CD14-positive monocyte (primary cell): ENCODE data around the gene BSPRY. TPM values are rescaled to one million over a fixed set of nuclear protein-coding genes. Genes with fewer than 3 reads are reported as not detected.

Experiments used
- DNase-seq, 3 donors: peaks; one replicate each; pipeline ENCODE4 v3.0.0-alpha.2; 2011 to 2022
- H2AFZ ChIP-seq: 2 replicates; pipeline ENCODE4 v1.6.0; 2012; ENCODE audit warnings: mild to moderate bottlenecking, low read depth, low read length, inconsistent platforms; ENCODE audit not compliant: insufficient read depth, poor library complexity, severe bottlenecking
- H3K27ac ChIP-seq, 2 donors: 1 replicate in 1 of 2; 2 replicates in 1 of 2; pipeline ENCODE4 v1.5.1; 2012 to 2013; ENCODE audit warnings: low read length in 2 of 2, control low read depth in 1 of 2, inconsistent platforms in 1 of 2, low read depth in 1 of 2, mild to moderate bottlenecking in 1 of 2
- H3K27me3 ChIP-seq, 2 donors: one replicate each; pipeline versions ENCODE4 v1.6.0 to v1.6.1; 2011 to 2013; ENCODE audit warnings: low read length in 2 of 2; ENCODE audit not compliant: control insufficient read depth in 2 of 2, insufficient read depth in 2 of 2
- H3K36me3 ChIP-seq, 2 donors: replicated peaks in 1 of 2; 1 replicate in 1 of 2; 2 replicates in 1 of 2; pipeline versions ENCODE4 v1.5.1 to v1.6.1; 2012 to 2013; ENCODE audit warnings: low read length in 2 of 2, control low read depth in 1 of 2, inconsistent platforms in 1 of 2, mild to moderate bottlenecking in 1 of 2; ENCODE audit not compliant: insufficient read depth in 2 of 2, control insufficient read depth in 1 of 2
- H3K4me1 ChIP-seq, 2 donors: 1 replicate in 1 of 2; 2 replicates in 1 of 2; pipeline versions ENCODE4 v1.5.1 to v1.6.1; 2012 to 2013; ENCODE audit warnings: low read length in 2 of 2, control low read depth in 1 of 2, inconsistent platforms in 1 of 2, mild to moderate bottlenecking in 1 of 2, moderate library complexity in 1 of 2; ENCODE audit not compliant: insufficient read depth in 2 of 2, control insufficient read depth in 1 of 2
- H3K4me2 ChIP-seq: replicated peaks from 2 replicates; pipeline ENCODE3; 2012; ENCODE audit warnings: low read length, moderate library complexity, mild to moderate bottlenecking; ENCODE audit not compliant: poor library complexity, severe bottlenecking; ENCODE audit errors: extremely low read depth
- H3K4me3 ChIP-seq, 3 experiments: fragments of 200-600 bp in 1 of 3; sonication (generic) in 1 of 3; replicated peaks in 1 of 3; 1 replicate in 2 of 3; 2 replicates in 1 of 3; pipeline ENCODE4 v1.5.1; 2011 to 2013; ENCODE audit warnings: low read length in 3 of 3, mild to moderate bottlenecking in 3 of 3, control low read depth in 2 of 3, low read depth in 2 of 3, inconsistent platforms in 1 of 3, moderate library complexity in 1 of 3
- H3K79me2 ChIP-seq: 2 replicates; pipeline ENCODE4 v1.6.0; 2012; ENCODE audit warnings: mild to moderate bottlenecking, control low read depth, inconsistent platforms, low read length, moderate library complexity; ENCODE audit not compliant: insufficient read depth
- H3K9ac ChIP-seq: 2 replicates; pipeline ENCODE4 v1.6.0; 2017; ENCODE audit warnings: low read length, mild to moderate bottlenecking; ENCODE audit not compliant: insufficient read depth, poor library complexity, severe bottlenecking
- H3K9me3 ChIP-seq, 2 donors: replicated peaks in 1 of 2; 1 replicate in 1 of 2; 2 replicates in 1 of 2; pipeline versions ENCODE4 v1.5.1 to v1.6.1; 2012 to 2013; ENCODE audit warnings: low read length in 2 of 2, control low read depth in 1 of 2; ENCODE audit not compliant: control insufficient read depth in 1 of 2, insufficient read depth in 1 of 2
- H4K20me1 ChIP-seq: 2 replicates; pipeline ENCODE4 v1.6.0; 2012; ENCODE audit warnings: mild to moderate bottlenecking, low read length, control low read depth, moderate library complexity; ENCODE audit not compliant: insufficient read depth
- H3K27ac Mint-ChIP-seq, 7 donors: one replicate each; pipeline ENCODE4 v1.8.0; 2020; ENCODE audit warnings: mild to moderate bottlenecking in 7 of 7, mixed read lengths in 7 of 7, moderate library complexity in 6 of 7, inconsistent platforms in 2 of 7
- H3K27me3 Mint-ChIP-seq, 3 donors: one replicate each; pipeline ENCODE4 v1.8.0; 2021 to 2022; ENCODE audit warnings: low read depth in 3 of 3, mild to moderate bottlenecking in 3 of 3, mixed read lengths in 3 of 3, moderate library complexity in 3 of 3, inconsistent platforms in 1 of 3
- H3K36me3 Mint-ChIP-seq, 2 donors: one replicate each; pipeline ENCODE4 v1.8.0; 2020; ENCODE audit warnings: mixed read lengths in 2 of 2, inconsistent platforms in 1 of 2, mild to moderate bottlenecking in 1 of 2
- H3K4me1 Mint-ChIP-seq: one replicate; pipeline ENCODE4 v1.8.0; 2020; ENCODE audit warnings: mild to moderate bottlenecking, mixed read lengths
- H3K4me3 Mint-ChIP-seq, 2 donors: one replicate each; pipeline ENCODE4 v1.8.0; 2020; ENCODE audit warnings: mild to moderate bottlenecking in 2 of 2, mixed read lengths in 2 of 2, moderate library complexity in 1 of 2
- H3K9me3 Mint-ChIP-seq, 7 donors: one replicate each; pipeline ENCODE4 v1.8.0; 2020 to 2022; ENCODE audit warnings: mixed read lengths in 7 of 7, mild to moderate bottlenecking in 6 of 7, moderate library complexity in 6 of 7, inconsistent platforms in 2 of 7
- WGBS: methylation state at CpG from one replicate; pipeline ENCODE4 v1.1.5; 2013; ENCODE audit warnings: missing lambda C conversion rate; ENCODE audit not compliant: insufficient coverage; 5-methylcytosine and 5-hydroxymethylcytosine counted together
- intact Hi-C, 2 donors: fragments of 100-400 bp; cut with micrococcal nuclease; formaldehyde crosslinking; loops; one replicate each; pipeline versions ENCODE4 v1.15.0 to v1.15.1; 2023
- polyA plus RNA-seq, 3 donors: library from polyadenylated mRNA; depleted of rRNA in 1 of 3; unstranded in 2 of 3; stranded (reverse) in 1 of 3; fragments of 300-500 nt in 2 of 3; fragments of >200 nt in 1 of 3; fragmentation: Illumina TruSeq in 2 of 3; gene quantifications; 1 replicate in 2 of 3; 2 replicates in 1 of 3; pipeline ENCODE4 v1.2.3, GENCODE V29; 2012 to 2021
- TF ChIP-seq, protein P1 (sequence below): fragments of 200-600 bp; IDR thresholded peaks from one replicate; pipeline ENCODE4 v1.8.0; 2022; ENCODE audit warnings: antibody characterized with exemption, mild to moderate bottlenecking

The BSPRY gene
- polyA plus RNA-seq, 3 donors = 0.16 TPM; not detected in 2

DNA sequence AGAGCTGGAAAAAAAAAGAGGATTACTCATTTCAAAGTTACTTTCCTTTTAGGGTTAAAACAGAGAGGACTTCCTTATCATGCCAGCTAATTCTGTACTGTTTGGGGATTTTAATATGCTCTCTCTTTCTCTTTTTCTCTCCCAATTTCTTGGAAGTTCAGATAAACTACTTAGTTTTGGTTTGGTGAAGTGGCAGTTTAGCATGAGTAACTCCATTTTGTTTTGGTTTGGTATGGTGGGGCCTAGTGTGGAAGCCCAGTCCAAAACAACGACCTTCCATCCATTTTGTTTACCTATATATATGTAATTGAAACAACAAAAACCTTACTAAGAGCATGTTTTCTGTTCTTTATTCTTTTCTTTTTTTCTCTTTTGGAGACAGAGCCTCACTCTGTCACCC lies 3.7 kb upstream of the BSPRY start:
- Histone ChIP-seq H3K9ac (no peak overlapping the region), H3K27ac (no peak overlapping the region), H3K4me3 (no peak overlapping the region), H3K36me3 (no peaks in the 10 kb centered on the region), H4K20me1 (no peaks in the 10 kb centered on the region), H3K9me3 (no peaks in the 10 kb centered on the region), H2AFZ (no peak overlapping the region), H3K79me2 (no peaks in the 10 kb centered on the region), H3K27me3 (peaks cover 0 to 3% of the 10 kb centered on the region in 2 donors), H3K4me2 (no peak overlapping the region), H3K4me1 (peaks cover 11 to 14% of the 10 kb centered on the region in 2 donors)
- peaks cover 10 to 15% (median 10%) of the 10 kb centered on the region in 3 donors for H3K27me3 Mint-ChIP-seq
- TF ChIP-seq, protein P1, sequence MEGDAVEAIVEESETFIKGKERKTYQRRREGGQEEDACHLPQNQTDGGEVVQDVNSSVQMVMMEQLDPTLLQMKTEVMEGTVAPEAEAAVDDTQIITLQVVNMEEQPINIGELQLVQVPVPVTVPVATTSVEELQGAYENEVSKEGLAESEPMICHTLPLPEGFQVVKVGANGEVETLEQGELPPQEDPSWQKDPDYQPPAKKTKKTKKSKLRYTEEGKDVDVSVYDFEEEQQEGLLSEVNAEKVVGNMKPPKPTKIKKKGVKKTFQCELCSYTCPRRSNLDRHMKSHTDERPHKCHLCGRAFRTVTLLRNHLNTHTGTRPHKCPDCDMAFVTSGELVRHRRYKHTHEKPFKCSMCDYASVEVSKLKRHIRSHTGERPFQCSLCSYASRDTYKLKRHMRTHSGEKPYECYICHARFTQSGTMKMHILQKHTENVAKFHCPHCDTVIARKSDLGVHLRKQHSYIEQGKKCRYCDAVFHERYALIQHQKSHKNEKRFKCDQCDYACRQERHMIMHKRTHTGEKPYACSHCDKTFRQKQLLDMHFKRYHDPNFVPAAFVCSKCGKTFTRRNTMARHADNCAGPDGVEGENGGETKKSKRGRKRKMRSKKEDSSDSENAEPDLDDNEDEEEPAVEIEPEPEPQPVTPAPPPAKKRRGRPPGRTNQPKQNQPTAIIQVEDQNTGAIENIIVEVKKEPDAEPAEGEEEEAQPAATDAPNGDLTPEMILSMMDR = no peak
- intact Hi-C loops = loop anchor here in 1 of 2 donors (10.0 kb wide), 1 partner anchor 59 kb away; the partner anchor contains the start of gene ALAD
- H3K4me3 Mint-ChIP-seq = no peak overlapping the region
- no peaks in the 10 kb centered on the region for H3K9me3 Mint-ChIP-seq
- H3K27ac Mint-ChIP-seq = no peak overlapping the region
- H3K4me1 Mint-ChIP-seq = peaks cover 25% of the 10 kb centered on the region
- no peak for DNase-seq
- WGBS = no CpG with 5 or more reads among the region's 1 CpG
- no peaks in the 10 kb centered on the region for H3K36me3 Mint-ChIP-seq

DNA sequence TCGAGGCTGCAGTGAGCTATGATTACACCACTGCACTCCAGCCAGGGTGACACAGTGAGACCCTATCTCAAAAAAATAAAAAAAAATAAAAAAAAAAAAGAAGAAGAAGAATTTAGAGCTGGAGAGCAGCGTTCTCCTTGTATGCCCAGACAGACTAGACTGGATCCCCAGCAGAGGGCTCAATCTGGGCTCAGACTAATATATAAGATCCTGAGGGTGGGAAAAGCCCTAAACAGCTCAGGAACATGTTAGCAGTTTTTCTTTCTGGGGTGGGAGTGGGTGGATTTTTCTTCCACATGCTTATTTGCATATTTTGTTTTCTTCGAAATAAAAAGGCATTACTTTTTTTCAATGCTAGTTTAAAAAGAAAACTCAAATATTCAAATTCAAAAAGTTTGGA lies 904 bp upstream of the BSPRY start:
- peaks cover 8 to 14% (median 12%) of the 10 kb centered on the region in 3 donors for H3K27me3 Mint-ChIP-seq
- intact Hi-C loops = loop anchor here in 1 of 2 donors (10.0 kb wide), 1 partner anchor 56 kb away; the partner anchor contains the start of gene ALAD
- Histone ChIP-seq H3K27me3 (peaks cover 0 to 3% of the 10 kb centered on the region in 2 donors), H3K4me3 (no peak overlapping the region), H4K20me1 (no peaks in the 10 kb centered on the region), H3K36me3 (no peaks in the 10 kb centered on the region), H3K9me3 (no peaks in the 10 kb centered on the region), H3K27ac (no peak overlapping the region), H3K4me1 (peaks cover 19 to 21% of the 10 kb centered on the region in 2 donors), H2AFZ (no peak overlapping the region), H3K4me2 (no peak overlapping the region), H3K9ac (no peak overlapping the region), H3K79me2 (no peaks in the 10 kb centered on the region)
- no peak overlapping the region for H3K27ac Mint-ChIP-seq
- no peaks in the 10 kb centered on the region for H3K9me3 Mint-ChIP-seq
- TF ChIP-seq, protein P1 = no peak
- no peak overlapping the region for H3K4me3 Mint-ChIP-seq
- no peaks in the 10 kb centered on the region for H3K36me3 Mint-ChIP-seq
- peaks cover 35% of the 10 kb centered on the region for H3K4me1 Mint-ChIP-seq
- WGBS = no CpG with 5 or more reads among the region's 3 CpGs
- no peak for DNase-seq
